Measurements from ENCODE around the gene KIF19.

KIF19 gene

GRCh38 chr17:74289688-74290087 is 36.3 kb upstream of the KIF19 start:
- H3K27me3 Mint-ChIP-seq (ENCODE audit: low read depth): peaks cover 9% of the 10 kb centered on the region
- H3K4me3 Mint-ChIP-seq: no peak overlapping the region
- H3K27ac Mint-ChIP-seq: no peak overlapping the region
- no peaks in the 10 kb centered on the region for H3K36me3 Mint-ChIP-seq (ENCODE audit: low read depth)
- H3K9me3 Mint-ChIP-seq: peaks cover under 1% of the 10 kb centered on the region
- no peak for TF ChIP-seq CTCF (IDR thresholded peaks at IDR 0.05; ENCODE audit: unreplicated experiment in 3 of 3)
- H3K4me1 Mint-ChIP-seq: peaks cover 5% of the 10 kb centered on the region

- Mint-ChIP-seq H3K27me3 (ENCODE audit: low read depth) (peaks cover 3% of the 10 kb centered on the region), H3K4me1 (no peaks in the 10 kb centered on the region), H3K9me3 (peaks cover 2% of the 10 kb centered on the region), H3K4me3 (no peak overlapping the region), H3K27ac (peak overlapping the region in 1 of 3 experiments; percentile 73), H3K36me3 (ENCODE audit: low read depth) (no peaks in the 10 kb centered on the region)
- no peak for TF ChIP-seq CTCF (IDR thresholded peaks at IDR 0.05; ENCODE audit: unreplicated experiment in 3 of 3)
Measured at GRCh38 chr17:74290340-74290739, 35.7 kb upstream of the KIF19 start.

- peaks cover 13% of the 10 kb centered on the region for H3K4me1 Mint-ChIP-seq
- no peak overlapping the region for H3K27ac Mint-ChIP-seq
- H3K4me3 Mint-ChIP-seq: no peak overlapping the region
- TF ChIP-seq CTCF (IDR thresholded peaks at IDR 0.05; ENCODE audit: unreplicated experiment in 3 of 3): no peak
- peaks cover under 1% of the 10 kb centered on the region for H3K27me3 Mint-ChIP-seq (ENCODE audit: low read depth)
- peaks cover 2% of the 10 kb centered on the region for H3K9me3 Mint-ChIP-seq
- no peaks in the 10 kb centered on the region for H3K36me3 Mint-ChIP-seq (ENCODE audit: low read depth)
Measured at GRCh38 chr17:74292495-74292894, 33.5 kb upstream of the KIF19 start.

GRCh38 chr17:74295625-74296547 is 30.1 kb upstream of the KIF19 start:
- H3K27ac Mint-ChIP-seq: peak overlapping the region; percentile 11 to 34 (median 27)
- peaks cover 19% of the 10 kb centered on the region for H3K27me3 Mint-ChIP-seq (ENCODE audit: low read depth)

GRCh38 chr17:74296548-74296936 is 29.5 kb upstream of the KIF19 start:
- Mint-ChIP-seq H3K36me3 (ENCODE audit: low read depth) (no peaks in the 10 kb centered on the region), H3K27me3 (ENCODE audit: low read depth) (peaks cover 19% of the 10 kb centered on the region), H3K27ac (peak overlapping the region; percentile 11 to 34 (median 27)), H3K4me3 (no peak overlapping the region), H3K4me1 (peaks cover 36% of the 10 kb centered on the region), H3K9me3 (peaks cover 2% of the 10 kb centered on the region)
- peak; percentile 64 to 69 (median 67) for TF ChIP-seq CTCF (IDR thresholded peaks at IDR 0.05; ENCODE audit: unreplicated experiment in 3 of 3)

More at GRCh38 chr17:74295625-74296547, 30.1 kb upstream of the KIF19 start:
- no peak overlapping the region for H3K4me3 Mint-ChIP-seq
- H3K4me1 Mint-ChIP-seq: peaks cover 32% of the 10 kb centered on the region
- no peaks in the 10 kb centered on the region for H3K36me3 Mint-ChIP-seq (ENCODE audit: low read depth)
- no peak for TF ChIP-seq CTCF (IDR thresholded peaks at IDR 0.05; ENCODE audit: unreplicated experiment in 3 of 3)
- H3K9me3 Mint-ChIP-seq: peaks cover 2% of the 10 kb centered on the region

All from nephron (organoid).